ENCODE data around the gene BCL6. TPM values are rescaled to one million over a fixed set of nuclear protein-coding genes. Genes with fewer than 3 reads are reported as not detected.

BCL6 gene
- total RNA-seq, 1 donor from 2014 or later = 46.2 TPM

Other genes with a start within 250 kb of the BCL6 start
- 0.77 TPM in 1 of 2 replicates, not detected in the other for gene SST, start 75.1 kb downstream of the BCL6 start, total RNA-seq
- not detected in 2 replicates for gene RTP2, start 42.9 kb downstream of the BCL6 start, total RNA-seq